Left ventricle myocardium inferior (tissue), 1 donor: ENCODE measurements around the gene TMEM17. TPM values are rescaled to one million over a fixed set of nuclear protein-coding genes. Genes with fewer than 3 reads are reported as not detected.

Source experiments
- DNase-seq: peaks from one replicate; pipeline ENCODE4 v3.0.0-alpha.2; 2020
- H3K27ac ChIP-seq: fragments of 200-600 bp; replicated peaks from 2 replicates; pipeline ENCODE4 v1.8.0; 2021
- H3K27me3 ChIP-seq: fragments of 200-600 bp; 2 replicates; pipeline ENCODE4 v1.8.0; 2021; ENCODE audit warnings: low read depth
- H3K36me3 ChIP-seq: fragments of 200-600 bp; 2 replicates; pipeline ENCODE4 v1.8.0; 2021
- H3K4me1 ChIP-seq: fragments of 200-600 bp; 2 replicates; pipeline ENCODE4 v1.8.0; 2021
- H3K4me3 ChIP-seq: fragments of 200-600 bp; 2 replicates; pipeline ENCODE4 v1.8.0; 2021; ENCODE audit warnings: mild to moderate bottlenecking, moderate library complexity
- H3K9me3 ChIP-seq: fragments of 200-600 bp; replicated peaks from 2 replicates; pipeline ENCODE4 v1.8.0; 2021
- CTCF ChIP-seq: fragments of 200-600 bp; IDR thresholded peaks from 2 replicates; pipeline ENCODE4 v1.8.0; 2021; ENCODE audit warnings: antibody characterized with exemption, mild to moderate bottlenecking, borderline replicate concordance
- intact Hi-C: fragments of 100-400 bp; cut with micrococcal nuclease; formaldehyde crosslinking; loops from one replicate; pipeline ENCODE4 v1.11.0; 2022
- total RNA-seq: library from RNA; stranded (reverse); fragmentation: NEBNext Ultra II Directional; extraction: Animal tissue kit (Norgen Biotek cat#: 25700); gene quantifications from one replicate; pipeline ENCODE4 v1.2.1, GENCODE V29; 2021
- donor health status: DM: no; HTN: yes; CAD: no; lungs with severe emphysema.

Gene TMEM17
- total RNA-seq, 1 donor from 2014 or later, result 2.2 TPM

GRCh38 chr2:62457556-62457955 lies 48.4 kb downstream of the TMEM17 start:
- intact Hi-C loops, result loop anchor here (2.0 kb wide), 1 partner anchor 317 kb away; no protein-coding TSS in a partner anchor

GRCh38 chr2:62456721-62457539 lies 49.1 kb downstream of the TMEM17 start:
- Histone ChIP-seq H3K36me3 (no peaks in the 10 kb centered on the region), H3K4me3 (peak overlapping the region; percentile 88), H3K9me3 (no peaks in the 10 kb centered on the region), H3K4me1 (peaks cover 20% of the 10 kb centered on the region), H3K27me3 (peaks cover 19% of the 10 kb centered on the region), H3K27ac (peak overlapping the region; percentile 91)
- peak; percentile 97 for TF ChIP-seq CTCF
- intact Hi-C loops, result loop anchor here (2.0 kb wide), 1 partner anchor 318 kb away; no protein-coding TSS in a partner anchor
- peak; percentile 66 for DNase-seq

More at GRCh38 chr2:62457556-62457955, 48.4 kb downstream of the TMEM17 start:
- peaks cover 21% of the 10 kb centered on the region for H3K4me1 ChIP-seq
- peak overlapping the region; percentile 88 for H3K4me3 ChIP-seq
- peaks cover 19% of the 10 kb centered on the region for H3K27me3 ChIP-seq
- TF ChIP-seq CTCF, result no peak
- peak overlapping the region; percentile 91 for H3K27ac ChIP-seq
- no peaks in the 10 kb centered on the region for H3K9me3 ChIP-seq
- DNase-seq, result no peak
- no peaks in the 10 kb centered on the region for H3K36me3 ChIP-seq

- intact Hi-C loops, result loop anchor here (2.0 kb wide), 1 partner anchor 319 kb away; no protein-coding TSS in a partner anchor
- no peak for TF ChIP-seq CTCF
- Histone ChIP-seq H3K27ac (no peak overlapping the region), H3K9me3 (no peaks in the 10 kb centered on the region), H3K4me1 (peaks cover 17% of the 10 kb centered on the region), H3K36me3 (no peaks in the 10 kb centered on the region), H3K27me3 (peaks cover 19% of the 10 kb centered on the region), H3K4me3 (peak overlapping the region; percentile 88)
- DNase-seq, result no peak
These were observed 49.9 kb downstream of the TMEM17 start for GRCh38 chr2:62455957-62456692.

- H3K27ac ChIP-seq, result no peak overlapping the region
- no peaks in the 10 kb centered on the region for H3K9me3 ChIP-seq
- no peak for DNase-seq
- peaks cover 19% of the 10 kb centered on the region for H3K27me3 ChIP-seq
- H3K4me1 ChIP-seq, result peaks cover 17% of the 10 kb centered on the region
- no peak for TF ChIP-seq CTCF
- no peaks in the 10 kb centered on the region for H3K36me3 ChIP-seq
- H3K4me3 ChIP-seq, result no peak overlapping the region
- intact Hi-C loops, result no loop called here
These were observed 52.0 kb downstream of the TMEM17 start for GRCh38 chr2:62453955-62454354.

- intact Hi-C loops, result no loop called here
- no peak for TF ChIP-seq CTCF
These were observed 53.1 kb downstream of the TMEM17 start for GRCh38 chr2:62452701-62453454.

More at GRCh38 chr2:62452701-62453454, 53.1 kb downstream of the TMEM17 start:
- Histone ChIP-seq H3K9me3 (no peaks in the 10 kb centered on the region), H3K36me3 (no peaks in the 10 kb centered on the region), H3K27me3 (peaks cover 16% of the 10 kb centered on the region), H3K4me3 (no peak overlapping the region), H3K27ac (no peak overlapping the region), H3K4me1 (peaks cover 13% of the 10 kb centered on the region)
- no peak for DNase-seq
